ENCODE measurements around the gene CIAO2A.
"Not testable (repeated sequence)": the region's sequence is repeated elsewhere in the genome, so short reads cannot be mapped to it uniquely, and the experiment has no call there.

The CIAO2A gene

DNA sequence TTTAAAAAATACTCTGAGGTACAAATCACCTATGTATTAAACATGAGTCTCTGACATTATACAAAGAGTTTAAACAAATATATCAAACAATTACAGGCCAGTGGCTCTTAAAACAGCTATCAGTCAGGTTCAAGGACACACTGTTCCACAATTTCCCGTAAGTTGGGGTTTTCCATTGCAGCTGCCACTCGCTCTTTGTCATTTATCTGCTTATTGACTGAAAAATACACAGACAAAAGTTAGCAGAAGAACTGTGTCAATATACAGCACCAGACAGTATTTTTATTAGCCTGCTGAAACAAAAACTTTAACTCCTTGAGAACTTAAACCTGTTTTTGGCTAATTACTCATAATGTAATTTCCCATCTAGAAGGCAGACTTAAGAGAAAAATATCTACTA is 20.8 kb downstream of the CIAO2A start:
- DNase-seq (ENCODE audit: low spot score) = no peak

DNA sequence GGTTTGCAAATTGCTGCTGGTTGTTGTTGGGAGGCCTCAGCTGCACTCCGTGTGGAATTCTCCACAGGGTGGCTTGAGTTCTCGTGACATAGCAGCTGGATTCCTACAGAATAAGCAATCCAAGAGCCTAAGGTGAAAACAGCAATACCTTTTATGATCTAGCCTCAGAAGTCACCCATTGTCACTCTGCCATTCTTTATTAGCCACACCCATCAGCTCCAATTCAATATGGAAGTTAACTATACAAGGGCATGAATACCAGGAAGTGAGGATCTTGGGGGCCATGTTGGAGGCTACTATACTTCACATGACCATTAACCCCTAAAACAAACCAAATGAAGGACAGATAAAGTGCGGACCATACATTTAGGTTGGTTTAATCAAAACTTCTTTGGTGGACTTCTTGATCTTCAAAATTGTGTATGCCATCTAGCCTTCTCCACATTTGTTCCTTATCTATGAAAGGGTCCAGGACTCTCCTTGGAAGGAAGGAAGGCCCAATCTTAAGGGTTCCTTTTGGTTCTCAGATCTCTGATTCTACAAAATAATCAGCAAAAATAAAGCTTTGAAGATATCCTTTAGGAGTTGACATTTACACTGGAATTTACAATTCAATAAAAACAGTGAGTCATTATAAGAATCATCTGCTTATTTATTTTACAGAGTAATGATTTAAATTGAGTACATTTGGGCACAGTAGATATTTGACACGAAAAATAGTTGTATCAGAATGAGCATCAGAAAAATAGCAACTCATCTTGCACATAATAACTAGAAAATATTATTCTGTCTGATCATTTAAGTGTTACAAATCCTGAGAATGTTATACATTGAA is 21.5 kb downstream of the CIAO2A start:
- no peak for DNase-seq (ENCODE audit: low spot score)

DNA sequence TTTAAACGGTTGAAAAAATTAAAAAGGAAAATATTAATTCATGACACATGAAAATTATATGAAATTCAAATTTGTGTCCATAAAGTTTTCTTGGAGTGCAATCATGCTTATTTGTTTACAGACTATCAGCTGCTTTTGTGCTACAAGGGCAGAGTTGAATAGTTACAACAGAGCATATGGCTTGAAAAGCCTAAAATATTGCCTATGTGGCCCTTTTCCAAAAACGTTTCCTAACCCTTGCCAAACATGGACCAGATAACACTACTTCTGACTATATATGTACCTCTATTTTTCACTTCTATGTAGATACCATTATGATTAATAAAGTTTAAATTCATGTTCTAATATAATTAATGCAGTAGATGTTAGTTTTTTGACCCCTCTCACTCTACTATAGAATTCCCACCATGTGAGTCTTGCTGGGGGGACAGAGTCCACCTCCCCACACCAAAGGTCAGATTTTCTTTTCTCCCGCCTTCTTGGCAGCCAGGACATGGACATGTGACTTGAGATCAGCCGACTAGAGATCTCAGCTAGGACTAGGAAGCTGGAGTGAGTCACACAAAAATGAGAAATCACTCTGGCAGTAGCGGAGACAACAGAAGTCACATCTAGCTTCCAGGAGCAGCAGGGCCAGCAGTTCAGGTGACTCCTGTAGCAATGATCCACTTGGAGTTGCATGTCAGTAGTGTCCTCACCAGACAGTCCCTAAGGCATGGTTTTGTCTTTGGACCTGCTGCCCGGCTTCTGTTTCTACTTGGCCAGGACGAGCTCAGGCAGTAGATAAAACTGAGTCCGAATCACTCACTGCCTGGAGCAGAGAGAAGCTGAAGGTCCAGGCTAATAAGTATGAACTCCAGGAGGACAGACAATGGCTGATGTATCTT is 22.4 kb downstream of the CIAO2A start:
- no peak for DNase-seq (ENCODE audit: low spot score)

DNA sequence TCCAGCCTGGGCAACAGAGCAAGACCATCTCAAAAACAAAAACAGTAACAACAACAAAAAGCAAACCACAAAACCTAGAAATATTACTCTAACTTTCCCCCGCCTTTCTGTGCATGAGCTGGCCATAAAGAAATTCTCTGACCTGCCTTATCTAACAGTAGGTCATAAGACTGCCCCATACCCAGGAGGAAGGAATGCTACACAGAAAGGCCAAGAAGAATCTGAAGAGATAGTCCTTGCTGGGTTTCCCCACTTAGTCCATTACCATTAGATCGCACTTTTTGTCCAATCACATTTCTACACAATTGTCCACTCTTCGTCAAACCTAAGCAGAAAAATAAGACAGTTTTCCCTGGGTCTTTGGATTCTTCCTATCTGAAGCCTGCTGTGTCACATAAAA is 23.5 kb downstream of the CIAO2A start:
- DNase-seq (ENCODE audit: low spot score) = no peak

DNA sequence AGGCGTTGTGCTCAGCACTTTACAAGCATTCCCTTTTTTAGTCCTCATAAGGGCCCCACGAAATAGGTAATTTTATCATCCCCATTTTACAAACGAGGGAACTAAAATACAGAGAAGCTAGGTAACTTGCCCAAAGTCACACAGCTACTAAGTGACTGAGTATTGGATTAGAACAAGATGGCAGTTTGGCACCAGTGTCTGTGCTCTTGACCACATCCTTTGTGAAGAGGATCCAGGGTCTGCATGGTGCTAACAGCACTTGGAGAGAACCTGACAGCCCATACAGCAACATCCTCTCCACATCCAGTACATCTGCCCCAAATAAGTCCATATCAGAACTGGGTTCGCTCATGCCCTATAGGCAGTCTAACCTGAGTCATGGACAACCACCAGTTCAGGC is 25.5 kb downstream of the CIAO2A start:
- DNase-seq (ENCODE audit: low spot score) = no peak

DNA sequence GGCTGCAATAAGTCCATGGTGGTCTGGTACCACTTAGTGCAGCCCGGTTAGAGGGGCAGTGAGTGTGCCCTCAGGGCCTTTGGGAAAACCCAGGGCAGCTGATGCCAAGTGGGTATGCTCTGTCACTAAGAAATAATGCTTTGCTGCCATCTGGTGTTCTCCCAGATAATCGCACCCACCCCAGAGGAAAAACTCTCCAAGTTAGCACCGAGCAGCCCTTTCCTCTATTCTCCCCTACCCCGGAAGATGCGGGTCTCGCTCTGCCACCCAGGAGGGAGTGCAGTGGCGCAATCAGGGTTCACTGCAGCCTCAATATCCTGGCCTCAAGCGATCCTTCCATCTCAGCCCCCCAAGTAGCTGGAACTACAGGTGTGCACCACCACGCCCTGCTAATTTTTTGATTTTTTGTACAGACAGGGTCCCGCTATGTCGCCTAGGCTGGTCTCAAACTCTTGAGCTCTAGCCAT is 26.0 kb downstream of the CIAO2A start:
- peak; percentile 66 for DNase-seq (ENCODE audit: low spot score)

- DNase-seq (ENCODE audit: low spot score) = no peak
These were observed 27.2 kb downstream of the CIAO2A start for GRCh38 chr15:64066451-64066850.

DNA sequence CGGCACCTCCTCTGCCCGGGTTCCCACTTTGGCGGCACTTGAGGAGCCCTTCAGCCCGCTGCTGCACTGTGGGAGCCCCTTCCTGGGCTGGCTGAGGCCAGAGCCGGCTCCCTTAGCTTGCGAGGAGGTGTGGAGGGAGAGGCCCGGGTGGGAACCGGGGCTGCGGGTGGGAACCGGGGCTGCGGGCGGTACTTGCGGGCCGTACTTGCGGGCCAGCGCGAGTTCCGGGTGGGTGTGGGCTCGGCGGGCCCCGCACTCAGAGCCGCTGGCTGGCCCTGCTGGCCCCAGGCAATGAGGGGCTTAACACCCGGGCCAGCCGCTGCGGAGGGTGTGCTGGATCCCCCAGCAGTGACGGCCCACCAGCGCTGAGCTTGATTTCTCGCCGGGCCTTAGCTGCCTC is 32.9 kb downstream of the CIAO2A start:
- DNase-seq (ENCODE audit: low spot score) = no peak

DNA sequence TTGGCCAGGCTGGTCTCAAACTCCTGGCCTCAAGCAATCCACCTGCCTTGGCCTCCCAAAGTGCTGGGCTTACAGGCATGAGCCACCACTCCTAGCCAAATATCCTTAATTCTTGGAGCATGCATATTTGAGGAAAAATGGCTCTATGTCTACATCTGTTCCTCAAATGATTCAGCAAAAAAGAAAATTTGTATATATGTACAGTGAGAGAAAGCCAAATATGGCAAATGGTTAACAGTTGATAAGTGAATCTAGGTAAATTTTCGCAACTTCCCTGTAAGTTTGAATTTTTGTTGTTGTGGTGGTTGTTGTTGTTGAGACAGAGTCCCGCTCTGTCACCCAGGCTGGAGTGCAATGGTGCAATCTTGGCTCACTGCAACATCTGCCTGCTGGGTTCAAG is 34.5 kb downstream of the CIAO2A start:
- DNase-seq (ENCODE audit: low spot score) = not testable (repeated sequence)

DNA sequence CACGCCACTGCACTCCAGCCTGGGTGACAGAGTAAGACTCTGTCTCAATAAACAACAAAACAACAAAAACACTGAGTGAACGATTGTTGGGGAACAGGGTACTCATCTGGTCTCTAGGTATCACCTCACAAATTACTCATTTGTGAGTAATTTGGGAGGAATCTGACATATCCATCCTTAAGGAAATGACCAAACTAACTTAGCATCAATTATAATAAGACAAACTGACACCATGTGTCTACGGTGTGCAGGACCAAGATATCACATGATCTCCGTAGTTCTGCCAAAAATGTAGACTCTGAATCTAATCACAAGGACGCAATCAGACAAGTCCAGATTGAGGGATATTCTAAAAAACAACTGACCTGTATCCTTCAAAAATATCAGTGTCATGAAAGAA is 35.4 kb downstream of the CIAO2A start:
- DNase-seq (ENCODE audit: low spot score) = no peak

DNA sequence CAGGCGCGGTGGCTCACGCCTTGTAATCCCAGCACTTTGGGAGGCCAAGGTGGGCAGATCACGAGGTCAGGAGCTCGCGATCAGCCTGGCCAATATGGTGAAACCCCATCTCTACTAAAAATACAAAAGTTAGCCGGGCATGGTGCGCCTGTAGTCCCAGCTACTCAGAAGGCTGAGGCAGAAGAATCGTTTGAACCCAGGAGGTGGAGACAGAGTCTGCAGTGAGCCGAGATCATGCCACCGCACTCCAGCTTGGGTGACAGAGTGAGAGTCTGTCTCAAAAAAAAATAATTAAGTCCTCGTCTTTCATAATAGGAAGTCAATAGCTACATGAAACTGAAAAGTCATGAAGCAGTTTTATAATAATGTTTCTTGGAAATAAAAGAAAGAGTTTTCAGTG is 40.0 kb downstream of the CIAO2A start:
- not testable (repeated sequence) for DNase-seq (ENCODE audit: low spot score)

DNA sequence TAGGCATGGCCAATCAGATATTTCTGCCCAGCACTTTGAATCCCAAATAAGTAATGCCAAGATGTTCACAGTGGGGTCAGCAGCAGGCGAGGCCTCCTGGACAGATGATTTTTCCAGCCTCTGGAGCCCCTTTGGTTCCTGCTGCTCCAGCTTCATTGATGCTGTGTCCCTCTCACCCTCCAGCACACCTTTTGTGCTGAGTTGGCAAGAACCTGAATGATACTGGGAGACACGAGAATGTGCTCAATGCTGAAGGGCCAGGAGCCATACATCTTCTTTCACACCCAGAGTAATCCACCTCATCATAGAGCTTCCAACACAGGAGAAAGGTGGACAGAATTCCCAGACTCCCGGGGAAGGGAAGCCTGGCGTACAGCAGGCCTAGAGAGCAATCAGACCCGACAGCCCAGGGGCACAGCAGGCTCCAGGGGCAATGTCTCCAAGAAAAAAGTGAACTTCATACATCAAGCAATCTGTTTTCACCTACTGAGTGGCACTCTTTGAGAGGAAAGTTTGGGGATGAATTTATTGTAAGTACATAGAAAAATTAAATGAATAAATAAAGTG is 40.6 kb downstream of the CIAO2A start:
- DNase-seq (ENCODE audit: low spot score) = no peak

DNA sequence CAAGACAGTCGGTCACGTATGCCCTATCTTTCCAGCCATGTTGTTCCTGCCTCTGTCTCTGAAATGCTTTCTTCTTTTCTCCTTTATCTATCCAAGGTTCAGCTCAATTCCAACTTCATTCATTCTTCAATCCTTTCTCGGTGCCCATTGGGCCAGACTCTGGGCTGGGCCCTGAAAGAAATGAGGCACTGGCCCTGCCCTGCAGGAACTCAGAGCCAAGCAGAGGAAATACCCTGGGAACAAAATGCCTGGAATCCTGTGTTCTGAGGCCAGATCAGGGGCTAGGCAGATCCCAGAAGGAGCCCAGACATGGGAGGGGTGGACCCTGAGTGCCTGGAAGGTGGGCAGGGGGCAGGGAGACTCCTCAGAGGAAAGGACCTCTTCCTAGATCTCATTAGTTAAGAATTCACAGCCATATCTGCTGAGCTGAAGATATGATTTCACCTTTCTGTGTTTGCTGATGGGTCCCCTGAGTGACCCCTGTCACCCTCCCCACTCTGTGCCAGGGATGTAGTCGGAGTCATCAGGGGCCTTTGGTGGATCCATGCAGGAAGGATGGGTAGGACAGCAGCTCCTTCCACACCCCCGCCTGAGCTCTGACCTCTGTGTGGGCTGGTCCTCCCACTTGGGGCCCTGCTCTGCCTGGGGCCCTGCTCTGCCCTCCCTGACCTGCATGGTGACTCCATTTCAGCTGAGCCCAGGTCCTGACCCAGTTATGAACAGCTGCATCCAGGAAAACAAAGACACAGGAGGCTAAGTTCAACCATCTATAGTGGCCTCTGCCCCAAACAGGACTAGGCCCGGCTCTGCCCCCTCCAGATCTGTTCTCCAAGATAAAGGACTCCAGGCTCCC is 42.0 kb downstream of the CIAO2A start:
- no peak for DNase-seq (ENCODE audit: low spot score)

DNA sequence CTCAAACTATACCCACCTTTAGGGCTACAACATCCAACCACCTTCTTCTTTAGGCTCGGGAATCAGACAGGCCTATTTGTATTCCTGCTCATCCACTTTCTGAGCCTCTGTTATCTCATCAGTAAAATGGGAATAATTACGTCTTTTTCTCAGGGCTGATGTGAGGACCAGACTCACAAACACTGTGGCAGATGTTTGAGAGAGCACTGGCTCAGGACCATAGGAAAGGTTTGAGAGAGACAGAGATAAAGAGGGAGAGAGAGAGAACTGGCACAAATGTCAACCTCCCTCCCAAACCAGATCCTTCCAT is 42.6 kb downstream of the CIAO2A start:
- no peak for DNase-seq (ENCODE audit: low spot score)

DNA sequence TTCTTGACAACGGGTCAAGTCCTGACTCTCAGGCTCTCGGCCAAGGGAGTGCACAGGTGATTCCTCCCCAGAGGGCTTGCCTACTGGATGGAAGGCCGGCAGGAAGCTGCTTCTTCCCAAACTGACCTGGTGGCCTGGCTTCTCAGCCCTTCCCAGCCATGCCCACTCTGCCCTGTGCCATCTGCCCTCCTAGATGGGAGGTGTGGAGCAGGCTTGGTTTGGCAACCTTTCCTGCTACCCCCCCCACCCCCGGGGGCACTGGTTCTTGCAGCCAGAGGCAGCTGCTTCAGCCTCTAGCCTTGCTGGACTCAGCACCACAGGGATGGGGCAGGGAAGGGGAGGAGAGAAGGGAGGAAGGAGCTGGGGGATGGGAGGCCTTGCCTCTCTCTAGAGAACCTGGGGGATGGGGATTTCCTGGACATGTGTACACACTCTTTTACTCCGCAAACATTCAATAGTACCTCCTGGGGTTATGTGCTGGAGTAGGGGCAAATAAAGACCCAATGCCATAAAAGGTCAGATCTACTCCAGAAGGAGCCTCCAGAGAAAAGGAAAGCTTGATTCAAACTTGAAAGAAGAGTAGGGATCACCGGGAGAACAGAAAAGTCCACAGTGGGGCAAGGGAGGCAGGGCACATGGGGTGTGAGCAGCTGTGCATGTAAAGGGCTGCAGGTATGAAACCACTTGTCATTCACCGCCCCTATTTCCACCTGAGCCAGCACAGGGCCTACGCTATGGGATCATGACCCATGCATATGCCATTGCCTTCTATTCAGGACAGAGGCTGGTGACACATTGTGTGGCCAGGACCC is 43.2 kb downstream of the CIAO2A start:
- DNase-seq (ENCODE audit: low spot score) = no peak

DNA sequence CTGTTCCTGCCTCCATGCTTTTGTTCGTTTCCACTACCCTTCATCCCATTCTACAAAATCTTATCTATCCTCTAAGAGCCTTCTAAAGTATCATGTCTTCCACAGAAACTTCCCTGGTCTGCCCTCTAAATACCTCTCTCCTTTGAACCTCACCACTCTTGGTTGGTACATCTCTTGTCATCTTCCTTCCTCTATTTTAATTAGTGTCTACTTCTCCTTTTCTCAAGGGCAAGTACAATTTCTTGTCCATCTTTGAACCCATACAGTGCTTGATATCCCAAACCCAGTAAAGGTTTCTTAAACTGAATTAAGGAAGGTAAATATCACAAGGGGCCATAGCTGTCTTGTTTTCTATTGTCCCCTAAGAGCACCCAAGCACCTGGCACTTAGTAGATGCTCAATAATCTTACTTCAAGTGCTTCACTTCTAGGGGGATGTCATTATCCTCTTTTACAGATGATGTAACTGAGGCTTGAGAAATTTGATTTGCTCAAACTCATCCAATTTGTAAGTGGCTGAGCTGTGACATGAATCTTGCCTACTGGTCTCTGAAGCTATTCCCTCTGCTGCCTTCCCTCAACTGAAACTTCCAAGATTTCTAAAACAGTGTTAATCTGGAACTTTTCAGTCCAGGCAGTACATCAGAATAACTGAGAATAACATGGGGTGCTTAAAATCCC is 44.7 kb downstream of the CIAO2A start:
- no peak for DNase-seq (ENCODE audit: low spot score)

- DNase-seq (ENCODE audit: low spot score) = peak; percentile 58
These were observed 47.1 kb downstream of the CIAO2A start, which contains the start of gene DAPK2 for GRCh38 chr15:64046421-64047153. Gene DAPK2 (minus strand): TSS chr15:64046485. CDS start chr15:64040261, 6,224 bp downstream.

DNA sequence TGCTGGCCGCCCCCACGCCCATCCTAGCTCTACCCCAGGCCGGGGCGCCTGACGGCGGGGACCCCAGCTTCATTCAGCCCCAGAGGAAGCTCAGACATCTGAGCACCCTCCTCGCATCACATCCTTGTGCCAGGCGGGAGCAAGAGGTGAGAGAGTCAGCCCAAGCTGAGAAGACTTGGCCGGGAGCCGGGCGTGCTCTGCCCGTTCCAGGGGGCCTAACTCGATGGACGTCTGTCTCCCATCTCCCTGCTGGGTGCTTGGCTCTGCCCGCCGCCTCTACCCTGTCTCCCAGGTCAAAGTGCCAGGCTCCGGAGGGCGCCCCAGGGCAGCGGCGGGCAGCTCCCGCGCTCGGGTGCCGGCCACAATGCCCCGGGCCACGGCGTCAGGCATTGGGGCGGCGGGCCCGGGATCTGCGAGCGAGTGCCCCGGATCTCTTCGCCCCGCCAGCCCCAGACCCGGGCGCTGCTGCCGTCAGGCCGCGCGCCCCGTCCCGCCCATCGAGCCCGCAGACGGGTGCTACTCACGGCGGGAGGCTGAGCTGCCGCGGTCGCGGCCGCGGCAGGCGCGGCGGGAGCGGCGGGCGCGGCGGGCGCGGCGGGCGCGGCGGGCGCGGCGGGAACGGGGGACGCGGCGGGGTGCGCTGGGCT is 47.7 kb downstream of the CIAO2A start:
- DNase-seq (ENCODE audit: low spot score) = no peak

- no peak for DNase-seq (ENCODE audit: low spot score)
These were observed 48.6 kb downstream of the CIAO2A start for GRCh38 chr15:64045101-64045435.
